HG02938 (cell line): ENCODE results near the gene RFLNA.

Experiments used
- ATAC-seq: cut with Tn5 transposase; IDR thresholded peaks from one replicate; pipeline ENCODE4 v1.9.1; 2021; ENCODE audit warnings: mild to moderate bottlenecking, moderate library complexity; ENCODE audit not compliant: unreplicated experiment

The RFLNA gene

GRCh38 chr12:124354400-124354799 is 59.5 kb downstream of the RFLNA start:
- ATAC-seq = no peak

- ATAC-seq = no peak
These were observed 61.3 kb downstream of the RFLNA start for GRCh38 chr12:124356221-124356620.

- ATAC-seq = no peak
These were observed 62.7 kb downstream of the RFLNA start for GRCh38 chr12:124357616-124358015.

- no peak for ATAC-seq
These were observed 63.7 kb downstream of the RFLNA start for GRCh38 chr12:124358572-124358971.

- no peak for ATAC-seq
These were observed 65.0 kb downstream of the RFLNA start for GRCh38 chr12:124359671-124360581.

- no peak for ATAC-seq
These were observed 66.4 kb downstream of the RFLNA start for GRCh38 chr12:124361074-124361970.

- no peak for ATAC-seq
These were observed 67.1 kb downstream of the RFLNA start for GRCh38 chr12:124361996-124362395.

- ATAC-seq = no peak
These were observed 68.6 kb downstream of the RFLNA start for GRCh38 chr12:124363353-124363965.

- ATAC-seq = no peak
These were observed 69.7 kb downstream of the RFLNA start for GRCh38 chr12:124364543-124364942.
